ENCODE data around the gene TTYH3.

DNA sequence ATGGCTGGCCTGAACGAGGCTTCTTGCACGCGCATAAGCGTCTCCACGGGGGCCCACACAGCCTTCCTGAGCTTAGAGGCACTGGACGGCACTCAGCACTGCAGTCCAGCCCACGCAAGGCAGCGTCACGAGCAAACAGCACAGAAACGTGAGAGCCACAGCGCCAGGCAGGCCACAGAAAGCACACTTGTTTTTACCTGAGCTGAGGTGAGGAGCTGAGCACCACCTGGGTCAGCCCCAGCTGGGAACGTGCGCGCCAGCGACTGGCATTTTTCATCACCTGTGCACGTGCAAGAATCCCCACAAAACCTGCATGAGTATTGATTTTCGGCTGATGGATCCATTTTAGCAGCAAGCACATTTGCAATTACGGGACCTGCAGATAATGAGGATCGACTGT lies 46.3 kb upstream of the TTYH3 start:
- TF ChIP-seq EZH2 (IDR thresholded peaks at IDR 0.05) (no peak), POLR2AphosphoS5 (IDR thresholded peaks at IDR 0.05; ENCODE audit: borderline replicate concordance, low read depth, low read length) (no peak), FOXP2 (optimal IDR thresholded peaks at IDR 0.05; ENCODE audit: control extremely low read depth, extremely low read length, insufficient read depth) (no peak)

All from SK-N-MC (cell line).